ENCODE results near the gene MEG3.

The MEG3 gene

GRCh38 chr14:100898935-100899883, 73.3 kb downstream of the MEG3 start:
- peak; percentile 47 for DNase-seq (ENCODE audit: low spot score)

- DNase-seq (ENCODE audit: low spot score), result peak; percentile 64
These were observed 74.2 kb downstream of the MEG3 start for GRCh38 chr14:100899884-100900771.

DNA sequence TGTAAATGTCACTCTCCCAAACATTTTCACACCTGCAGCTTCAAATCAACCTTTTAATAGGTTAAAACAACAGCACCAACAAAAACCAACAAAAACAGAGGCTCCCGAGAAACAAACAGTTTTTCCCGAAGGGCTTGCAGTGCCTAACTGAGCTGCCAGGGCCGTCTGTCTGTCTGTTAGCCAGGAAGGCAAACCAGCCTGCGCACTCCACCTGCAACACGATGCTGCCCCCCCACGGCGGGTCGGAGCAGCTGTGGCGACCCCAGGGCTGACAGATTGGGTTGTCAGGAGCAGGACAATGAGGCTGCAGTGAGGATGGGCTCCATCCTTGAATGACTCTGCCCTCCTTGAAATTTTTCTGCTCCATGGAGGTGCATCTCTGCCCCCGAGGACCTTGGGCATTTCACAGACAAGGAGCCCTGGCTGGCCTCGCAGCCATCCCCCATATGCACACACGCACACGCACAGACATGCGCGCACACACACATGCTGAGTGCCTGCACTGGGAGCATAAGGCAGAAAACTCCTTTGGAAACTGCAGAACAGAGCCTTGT, 75.0 kb downstream of the MEG3 start:
- peak; percentile 82 for DNase-seq (ENCODE audit: low spot score)

GRCh38 chr14:100901391-100902183, 75.7 kb downstream of the MEG3 start:
- DNase-seq (ENCODE audit: low spot score), result peak; percentile 43

- peak; percentile 60 for DNase-seq (ENCODE audit: low spot score)
These were observed 76.6 kb downstream of the MEG3 start for GRCh38 chr14:100902295-100903133.

DNA sequence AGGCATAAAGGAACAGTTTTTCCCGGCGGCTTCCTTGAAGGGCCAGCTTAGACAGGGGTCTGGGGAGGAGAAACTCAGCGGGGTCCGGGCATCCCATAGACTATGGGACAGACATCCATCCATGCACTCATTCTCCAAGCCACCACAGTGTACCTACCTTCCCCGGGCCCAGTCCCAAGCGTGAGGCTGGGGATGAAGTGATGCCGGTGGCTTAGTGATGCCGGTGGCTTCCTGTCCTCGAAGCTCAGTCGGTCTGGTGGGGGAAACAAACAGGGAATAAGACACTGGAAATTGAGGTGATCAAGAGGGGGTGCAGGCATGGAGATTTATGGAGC, 77.2 kb downstream of the MEG3 start:
- DNase-seq (ENCODE audit: low spot score), result peak; percentile 53

DNA sequence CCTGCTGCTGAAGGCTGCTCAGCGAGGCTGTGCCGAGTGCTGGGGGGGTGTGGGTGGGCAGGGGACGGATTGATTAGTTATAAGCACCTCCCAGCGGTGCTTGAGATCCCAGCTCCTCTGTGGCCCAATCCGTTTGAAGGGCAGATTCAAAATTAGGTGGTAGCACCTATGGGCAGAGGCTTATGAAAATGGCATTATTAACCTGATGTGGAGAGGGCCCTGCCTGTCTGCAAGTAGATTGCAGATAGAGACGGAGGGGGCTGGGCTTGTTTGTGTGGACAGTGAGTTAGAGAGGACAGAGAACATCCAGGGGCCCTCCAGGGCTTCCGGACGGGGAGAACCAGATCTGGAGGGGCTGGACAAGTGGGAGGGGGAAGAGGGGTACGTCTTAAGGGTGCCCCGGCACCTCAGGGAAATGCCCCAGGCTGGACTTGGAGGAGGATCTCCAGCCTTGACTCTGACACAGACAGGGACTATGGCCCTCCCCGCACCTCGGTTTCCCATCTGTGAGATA, 77.8 kb downstream of the MEG3 start, which contains the start of gene RTL1:
Gene RTL1, minus strand, starts transcription at position 51 of the 514 bp plus-strand sequence. CDS start 18,934 bp downstream, outside the sequence.
- DNase-seq (ENCODE audit: low spot score), result peak; percentile 46

DNA sequence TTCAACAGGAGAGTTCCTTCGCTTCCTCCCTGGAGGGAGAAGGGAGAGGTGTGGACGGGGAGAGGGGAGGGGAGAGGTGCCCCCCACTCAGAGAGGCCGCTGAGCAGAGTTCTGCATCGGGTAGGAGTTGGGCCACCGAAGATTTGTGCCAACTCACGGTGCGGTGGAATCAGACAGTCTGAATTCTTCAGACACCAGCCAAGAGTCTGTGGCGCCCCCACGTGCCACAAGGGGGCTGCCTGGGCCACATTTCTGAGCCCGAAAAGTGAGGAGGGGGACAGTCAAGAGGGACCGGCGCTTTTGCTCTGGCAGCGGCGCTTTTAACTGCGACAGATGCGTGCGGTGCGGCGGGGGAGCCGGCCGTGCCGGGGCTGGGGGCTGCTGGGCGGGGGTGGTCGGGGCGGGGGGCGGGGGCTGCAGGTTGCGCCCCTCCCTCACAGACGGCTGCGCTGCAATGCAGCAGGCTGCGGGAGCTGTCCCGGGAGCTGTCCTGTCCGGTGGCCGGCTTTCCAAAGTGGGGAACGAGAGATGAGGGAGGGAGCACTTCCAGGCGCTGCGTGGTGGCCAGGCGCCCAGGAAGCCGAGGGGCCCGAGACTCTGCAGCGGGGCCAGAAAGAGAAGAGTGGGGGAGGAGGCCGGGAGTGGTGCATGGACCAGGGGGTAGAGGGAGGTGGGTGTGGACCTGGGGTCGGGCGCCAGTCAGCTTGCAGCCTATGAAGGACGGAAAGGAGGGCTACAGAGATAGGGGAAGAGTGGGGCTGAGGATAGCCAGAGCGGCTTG, 78.6 kb downstream of the MEG3 start:
- DNase-seq (ENCODE audit: low spot score), result peak; percentile 85

- peak; percentile 50 for DNase-seq (ENCODE audit: low spot score)
These were observed 79.2 kb downstream of the MEG3 start for GRCh38 chr14:100905166-100905565.

- peak; percentile 61 for DNase-seq (ENCODE audit: low spot score)
These were observed 80.5 kb downstream of the MEG3 start for GRCh38 chr14:100906420-100906819.

GRCh38 chr14:100907240-100907639, 81.3 kb downstream of the MEG3 start:
- DNase-seq (ENCODE audit: low spot score), result no peak

DNA sequence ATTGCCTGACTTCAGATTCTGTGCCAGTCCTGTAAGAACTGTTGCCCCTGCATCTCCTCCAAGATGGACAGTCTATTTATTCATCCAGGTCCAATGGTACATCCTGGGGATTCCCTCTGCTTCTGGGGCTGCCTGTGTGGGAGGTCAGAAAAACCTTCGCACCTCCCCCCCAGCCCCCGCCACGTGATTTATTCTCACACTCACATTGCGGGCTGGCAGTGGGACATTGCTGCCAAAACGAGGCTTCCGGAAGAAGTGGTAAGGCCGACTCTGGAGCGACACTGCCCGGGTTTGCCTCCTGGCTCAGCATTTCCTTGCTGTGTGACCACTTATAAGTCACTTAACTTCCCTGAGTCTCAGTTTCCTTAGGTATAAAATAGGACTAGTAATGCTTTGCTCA, 83.5 kb downstream of the MEG3 start:
- no peak for DNase-seq (ENCODE audit: low spot score)
